Osteocyte (in vitro differentiated cells): ENCODE results near the gene PTBP3. TPM values are rescaled to one million over a fixed set of nuclear protein-coding genes. Genes with fewer than 3 reads are reported as not detected.
A peak's percentile ranks its signal among the peaks of the same experiment; 100 is the strongest.

ENCODE experiments used
- DNase-seq: peaks from one replicate; pipeline ENCODE4 v3.0.0; 2021; ENCODE audit warnings: mixed read lengths; ENCODE audit not compliant: unreplicated experiment; ENCODE audit errors: extremely low spot score
- H3K27ac Mint-ChIP-seq: one replicate; pipeline ENCODE4 v1.8.0; 2021; ENCODE audit warnings: mild to moderate bottlenecking, mixed read lengths; ENCODE audit not compliant: unreplicated experiment
- H3K27me3 Mint-ChIP-seq: one replicate; pipeline ENCODE4 v1.8.0; 2021; ENCODE audit warnings: mixed read lengths; ENCODE audit not compliant: unreplicated experiment
- H3K36me3 Mint-ChIP-seq: one replicate; pipeline ENCODE4 v1.8.0; 2021; ENCODE audit warnings: mixed read lengths; ENCODE audit not compliant: unreplicated experiment
- H3K4me1 Mint-ChIP-seq: one replicate; pipeline ENCODE4 v1.8.0; 2021; ENCODE audit warnings: mixed read lengths; ENCODE audit not compliant: unreplicated experiment
- H3K4me3 Mint-ChIP-seq: one replicate; pipeline ENCODE4 v1.8.0; 2021; ENCODE audit warnings: mild to moderate bottlenecking, moderate library complexity, mixed read lengths; ENCODE audit not compliant: unreplicated experiment
- H3K9me3 Mint-ChIP-seq: one replicate; pipeline ENCODE4 v1.8.0; 2021; ENCODE audit warnings: mixed read lengths; ENCODE audit not compliant: unreplicated experiment
- CTCF ChIP-seq: fragments of 200-600 bp; sonication (generic); IDR thresholded peaks from 2 replicates; pipeline ENCODE4 v1.5.0; 2021; ENCODE audit warnings: antibody characterized with exemption, mild to moderate bottlenecking, moderate library complexity
- total RNA-seq: library from RNA; stranded (reverse); gene quantifications from 2 replicates; pipeline ENCODE4 v1.2.1, GENCODE V29; 2021

PTBP3 gene
- total RNA-seq, 1 donor from 2014 or later: 47.6 TPM

- Mint-ChIP-seq H3K27ac (no peak overlapping the region), H3K4me1 (peaks cover 37% of the 10 kb centered on the region), H3K27me3 (no peaks in the 10 kb centered on the region), H3K4me3 (no peak overlapping the region), H3K9me3 (peaks cover 11% of the 10 kb centered on the region), H3K36me3 (peaks cover 15% of the 10 kb centered on the region)
- no peak for DNase-seq
- no peak for TF ChIP-seq CTCF
Measured at GRCh38 chr9:112325127-112325526, 8.3 kb downstream of the PTBP3 start.

DNA sequence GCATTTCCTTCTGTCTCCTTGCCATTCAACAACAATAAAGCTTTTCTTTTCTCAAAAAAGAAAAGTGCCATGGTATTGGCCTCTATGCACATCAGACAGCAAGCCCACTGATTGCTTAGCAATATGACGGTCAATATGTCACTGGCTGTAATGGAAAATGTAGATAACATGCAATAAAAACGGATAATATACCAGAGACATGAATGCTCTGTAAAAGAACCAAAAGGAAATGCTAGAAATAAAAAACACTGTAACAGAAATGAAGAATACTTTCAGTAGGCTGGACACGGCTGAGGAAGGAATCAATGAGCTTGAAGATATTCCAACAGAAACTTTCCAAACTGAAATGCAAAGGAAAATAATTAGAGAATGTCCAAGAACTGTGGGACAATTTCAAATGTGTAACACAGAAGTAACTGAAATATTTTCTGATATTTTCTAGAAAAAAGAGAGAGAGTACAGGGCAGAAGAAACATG is 10.0 kb downstream of the PTBP3 start:
- DNase-seq: no peak
- peaks cover 32% of the 10 kb centered on the region for H3K4me1 Mint-ChIP-seq
- H3K4me3 Mint-ChIP-seq: no peak overlapping the region
- H3K27ac Mint-ChIP-seq: no peak overlapping the region
- no peaks in the 10 kb centered on the region for H3K27me3 Mint-ChIP-seq
- H3K36me3 Mint-ChIP-seq: peaks cover 15% of the 10 kb centered on the region
- H3K9me3 Mint-ChIP-seq: peaks cover 11% of the 10 kb centered on the region
- TF ChIP-seq CTCF: no peak

DNA sequence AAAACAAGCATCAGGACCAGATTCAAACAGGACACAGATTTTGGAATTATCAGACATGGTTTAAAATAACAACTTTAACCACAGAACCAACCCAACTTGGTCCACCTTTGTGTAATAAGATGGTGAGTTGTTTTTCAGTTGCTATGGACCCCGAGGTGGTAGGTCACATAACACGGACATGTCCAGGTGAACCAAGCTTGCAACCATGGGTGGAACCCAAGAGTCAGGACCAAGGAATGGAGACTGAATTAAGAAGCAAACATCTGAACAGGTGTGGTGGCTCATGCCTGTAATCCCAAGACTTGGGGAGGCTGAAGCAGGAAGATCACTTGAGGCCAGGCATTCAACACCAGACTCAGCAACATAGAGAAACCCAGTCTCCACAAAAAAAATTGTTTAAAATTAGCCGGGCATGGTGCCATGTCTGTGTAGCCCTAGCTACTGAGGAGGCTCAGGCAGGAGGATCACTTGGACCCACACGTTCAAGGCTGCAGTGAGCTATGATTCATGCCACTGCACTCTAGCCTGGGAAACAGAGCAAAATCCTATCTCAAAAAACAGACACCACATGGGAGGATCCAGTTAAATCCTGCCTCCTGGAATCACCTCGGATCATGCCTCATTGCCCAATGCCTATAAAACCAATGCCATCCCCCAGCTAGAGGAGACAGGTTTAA is 10.6 kb downstream of the PTBP3 start:
- H3K4me3 Mint-ChIP-seq: no peak overlapping the region
- H3K36me3 Mint-ChIP-seq: peaks cover 15% of the 10 kb centered on the region
- peaks cover 11% of the 10 kb centered on the region for H3K9me3 Mint-ChIP-seq
- peaks cover 27% of the 10 kb centered on the region for H3K4me1 Mint-ChIP-seq
- TF ChIP-seq CTCF: no peak
- no peak for DNase-seq
- H3K27ac Mint-ChIP-seq: no peak overlapping the region
- no peaks in the 10 kb centered on the region for H3K27me3 Mint-ChIP-seq

DNA sequence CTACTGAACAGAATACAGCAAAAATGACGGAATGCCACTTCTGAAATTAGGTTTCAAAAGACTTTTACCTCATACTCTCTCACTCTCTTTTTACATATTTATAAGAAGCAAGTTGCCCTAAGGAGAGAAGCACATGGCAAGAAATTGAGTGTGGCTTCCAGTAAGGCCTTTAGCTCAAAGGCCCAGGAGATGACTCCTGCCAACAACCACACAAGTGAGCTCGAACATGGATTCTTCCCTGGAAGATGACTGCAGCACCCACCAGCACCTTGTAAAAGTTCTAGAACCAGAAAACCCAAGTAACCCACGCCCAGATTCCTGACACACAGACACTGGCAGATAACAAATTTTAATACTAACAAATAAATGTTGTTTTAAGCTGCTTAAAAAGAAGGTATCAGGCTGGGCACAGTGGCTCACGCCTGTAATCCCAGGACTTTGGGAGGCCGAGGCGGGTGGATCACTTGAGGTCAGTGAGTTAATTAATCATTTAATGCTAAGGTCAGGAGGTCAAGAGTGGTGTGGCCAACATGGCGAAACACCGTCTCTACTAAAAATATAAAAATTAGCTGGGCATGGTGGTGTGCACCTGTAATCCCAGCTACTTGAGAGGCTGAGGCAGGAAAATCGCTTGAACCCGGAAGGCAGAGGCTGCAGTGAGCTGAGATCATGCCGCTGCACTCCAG is 17.0 kb downstream of the PTBP3 start:
- Mint-ChIP-seq H3K27ac (peak overlapping the region; percentile 13), H3K27me3 (no peaks in the 10 kb centered on the region), H3K36me3 (peaks cover 5% of the 10 kb centered on the region), H3K4me3 (no peak overlapping the region), H3K9me3 (no peaks in the 10 kb centered on the region), H3K4me1 (peaks cover 24% of the 10 kb centered on the region)
- DNase-seq: no peak
- no peak for TF ChIP-seq CTCF
